HepG2 (cell line): Measurements from ENCODE around the gene ADAT3. TPM values are rescaled to one million over a fixed set of nuclear protein-coding genes. Genes with fewer than 3 reads are reported as not detected.

Experiments used
- ATAC-seq: fragments of 200-7000 bp; cut with Tn5 transposase; 3 replicates; pipeline ENCODE4 v1.9.1; 2020; ENCODE audit warnings: mild to moderate bottlenecking, moderate library complexity
- BruUV-seq: library from RNA; stranded (reverse); fragments of 400-500 nt; replicated peaks from 2 replicates; lab custom pipeline; 2021; lab: Mats Ljungman, UMichigan
- CTCF ChIA-PET: fragments of 300-600 bp; formaldehyde crosslinking; extraction: SDS; loops from one replicate; lab custom pipeline; 2021; ENCODE audit warnings: low total read pairs, inconsistent platforms, low intra/inter-chr PET ratio; lab: Yijun Ruan, JAX
- POLR2A ChIA-PET: fragments of 350-600 bp; sonication (Branson Sonifier 250); formaldehyde crosslinking; loops from one replicate; lab custom pipeline; 2020; ENCODE audit warnings: antibody characterized with exemption, inconsistent platforms; lab: Yijun Ruan, JAX
- DNase-seq: peaks from one replicate; pipeline ENCODE4 v3.0.0-alpha.2; 2015; ENCODE audit warnings: low spot score
- FAIRE-seq: peaks from 3 replicates; lab custom pipeline; 2011; peaks lifted over from hg19 to GRCh38; lab: Jason Lieb, UNC
- H2AFZ ChIP-seq: one replicate; pipeline ENCODE4 v1.6.1; 2011; ENCODE audit warnings: low read length, inconsistent platforms
- H3K27ac ChIP-seq: fragments of 300-600 bp; 3 replicates; pipeline ENCODE4 v1.8.0; 2011; ENCODE audit warnings: mixed run types, mild to moderate bottlenecking, mixed read lengths, low read length, inconsistent platforms; ENCODE audit not compliant: insufficient read depth; ENCODE audit errors: extremely low read length
- H3K27me3 ChIP-seq, 2 experiments: fragments of 200-600 bp in 1 of 2; 2 replicates in 1 of 2; 3 replicates in 1 of 2; pipeline versions ENCODE4 v1.6.0 to v1.8.0; 2011; ENCODE audit warnings: low read length in 2 of 2, mild to moderate bottlenecking in 2 of 2, moderate library complexity in 2 of 2, inconsistent platforms in 1 of 2; ENCODE audit not compliant: insufficient read depth in 2 of 2, control insufficient read depth in 1 of 2
- H3K36me3 ChIP-seq, 2 experiments: fragments of 200-600 bp in 1 of 2; replicated peaks in 1 of 2; 2 replicates in 1 of 2; 3 replicates in 1 of 2; pipeline versions ENCODE4 v1.5.1 to v1.8.0; 2011; ENCODE audit warnings: low read length in 2 of 2, inconsistent platforms in 1 of 2; ENCODE audit not compliant: insufficient read depth in 2 of 2, control insufficient read depth in 1 of 2
- H3K4me1 ChIP-seq: 2 replicates; pipeline ENCODE4 v1.5.1; 2012; ENCODE audit warnings: low read length, inconsistent platforms; ENCODE audit not compliant: insufficient read depth
- H3K4me2 ChIP-seq: 2 replicates; pipeline ENCODE4 v1.6.0; 2011; ENCODE audit warnings: low read depth, low read length, inconsistent platforms
- H3K4me3 ChIP-seq, 3 experiments: fragments of 200-600 bp in 1 of 3; sonication (generic), shearing (Covaris generic) in 1 of 3; replicated peaks in 1 of 3; 2 replicates each; pipeline ENCODE4 v1.5.1; 2011 to 2016; ENCODE audit warnings: low read length in 3 of 3, inconsistent platforms in 2 of 3, low read depth in 2 of 3, mild to moderate bottlenecking in 2 of 3, control low read depth in 1 of 3, mixed read lengths in 1 of 3; ENCODE audit not compliant: insufficient read depth in 1 of 3
- H3K79me2 ChIP-seq: one replicate; pipeline ENCODE4 v1.6.1; 2011; ENCODE audit warnings: low read length, inconsistent platforms; ENCODE audit not compliant: insufficient read depth
- H3K9ac ChIP-seq: 2 replicates; pipeline ENCODE4 v1.6.0; 2011; ENCODE audit warnings: mild to moderate bottlenecking, low read depth, low read length, inconsistent platforms; ENCODE audit not compliant: insufficient read depth
- H3K9me3 ChIP-seq: 2 replicates; pipeline ENCODE4 v1.5.1; 2012; ENCODE audit warnings: mild to moderate bottlenecking, low read length
- H4K20me1 ChIP-seq: 2 replicates; pipeline ENCODE4 v1.6.0; 2011; ENCODE audit warnings: inconsistent platforms, mild to moderate bottlenecking, low read length, moderate library complexity; ENCODE audit not compliant: insufficient read depth
- CCDC6 ChIP-seq: sonication (generic); formaldehyde crosslinking; IDR thresholded peaks from 2 replicates; pipeline ENCODE4 v1.8.1; 2022; ENCODE audit warnings: mild to moderate bottlenecking, missing genetic modification reagents, moderate library complexity
- HBP1 ChIP-seq: IDR thresholded peaks from 2 replicates; pipeline ENCODE4 v1.6.1; 2016; ENCODE audit warnings: low read depth, control low read depth
- SMC3 ChIP-seq: IDR thresholded peaks from 2 replicates; pipeline ENCODE4 v1.6.1; 2011; ENCODE audit warnings: low read length, improper control_type of control experiment
- ZNF276 ChIP-seq: sonication (generic); formaldehyde crosslinking; IDR thresholded peaks from 2 replicates; pipeline ENCODE4 v1.4.0; 2020; ENCODE audit warnings: mild to moderate bottlenecking, low read depth, missing genetic modification reagents
- ZNF652 ChIP-seq: IDR thresholded peaks from 2 replicates; pipeline ENCODE4 v1.6.1; 2016; ENCODE audit warnings: low read depth, borderline replicate concordance
- WGBS: methylation state at CpG from one replicate; pipeline ENCODE4 v1.1.6; 2017; ENCODE audit warnings: low lambda C conversion rate; 5-methylcytosine and 5-hydroxymethylcytosine counted together
- in situ Hi-C: cut with HindIII; loops from 2 replicates; pipeline ENCODE4 v1.10.0; 2017; ENCODE audit warnings: low pct_unique_long_range_greater_than_20kb; ENCODE audit not compliant: extremely low pct_ligation_motif_present
- intact Hi-C: fragments of 100-400 bp; cut with micrococcal nuclease; formaldehyde crosslinking; loops from one replicate; pipeline ENCODE4 v1.10.0; 2022; ENCODE audit not compliant: unreplicated experiment
- polyA plus RNA-seq, 8 experiments: library from polyadenylated mRNA; depleted of rRNA in 3 of 8; stranded (reverse) in 7 of 8; unstranded in 1 of 8; fragments of >200 nt; fragmentation: Illumina TruSeq in 4 of 8; extraction: Trizol in 4 of 8; gene quantifications; 2 replicates each; pipeline versions ENCODE4 v1.2.1 to v1.2.3, GENCODE V29; 2011 to 2016; ENCODE audit warnings: low read depth in 4 of 8, missing spikeins in 1 of 8, mixed read lengths in 1 of 8; ENCODE audit not compliant: insufficient read depth in 1 of 8
- total RNA-seq, 5 experiments: library from RNA; depleted of rRNA; stranded (reverse); fragments of >200 nt; fragmentation: Illumina TruSeq; extraction: Trizol; gene quantifications; 2 replicates each; pipeline ENCODE4 v1.2.3, GENCODE V29; 2016; ENCODE audit warnings: low read depth in 1 of 5
- TF ChIP-seq, protein P1 (sequence below): IDR thresholded peaks from 2 replicates; pipeline ENCODE4 v1.6.1; 2016

Gene ADAT3
- total and polyA plus RNA-seq, 2 of the 13 experiments (the other 11 are each of a cell fraction or from before 2014, with no cell fraction given): 0.95 to 3.5 TPM

DNA sequence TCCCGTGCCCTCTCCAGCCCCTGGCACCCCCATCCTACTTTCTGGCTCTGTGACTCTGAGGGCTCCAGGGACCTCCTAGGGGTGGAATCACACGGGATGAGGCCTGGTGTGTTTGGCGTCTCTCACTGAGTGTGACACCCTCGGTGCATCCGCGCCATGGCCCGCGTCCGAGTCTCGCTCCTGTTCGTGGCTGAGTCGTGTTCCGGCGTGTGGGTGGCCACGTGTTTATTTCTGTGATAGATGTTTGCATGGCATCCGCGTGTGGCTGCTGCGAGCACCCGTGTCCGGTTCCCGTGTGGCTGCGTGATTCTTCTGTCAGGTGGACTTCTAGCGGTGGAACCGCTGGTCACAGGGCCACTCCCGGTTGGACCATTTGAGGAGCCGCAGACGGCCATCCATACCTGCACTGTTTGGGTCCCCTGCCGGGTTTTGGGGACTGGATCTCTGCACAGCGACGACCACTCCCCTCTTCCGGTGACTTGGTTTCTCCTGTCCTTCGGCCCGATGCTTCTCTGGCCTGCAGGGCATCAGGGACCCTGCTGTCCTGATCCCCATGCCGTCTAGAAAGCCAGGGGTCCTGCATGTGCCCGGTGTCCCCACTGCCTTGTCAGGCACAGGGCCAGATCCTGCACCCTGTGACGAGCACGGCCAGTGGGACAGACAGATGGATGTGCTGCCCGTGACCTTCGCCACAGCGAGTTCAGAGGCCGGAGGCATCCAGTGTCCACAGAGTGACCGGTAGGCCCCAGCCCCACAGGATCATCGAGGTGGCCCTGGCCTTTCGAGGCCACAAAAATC, 44.3 kb downstream of the ADAT3 start (continued):
- TF ChIP-seq, protein P1, sequence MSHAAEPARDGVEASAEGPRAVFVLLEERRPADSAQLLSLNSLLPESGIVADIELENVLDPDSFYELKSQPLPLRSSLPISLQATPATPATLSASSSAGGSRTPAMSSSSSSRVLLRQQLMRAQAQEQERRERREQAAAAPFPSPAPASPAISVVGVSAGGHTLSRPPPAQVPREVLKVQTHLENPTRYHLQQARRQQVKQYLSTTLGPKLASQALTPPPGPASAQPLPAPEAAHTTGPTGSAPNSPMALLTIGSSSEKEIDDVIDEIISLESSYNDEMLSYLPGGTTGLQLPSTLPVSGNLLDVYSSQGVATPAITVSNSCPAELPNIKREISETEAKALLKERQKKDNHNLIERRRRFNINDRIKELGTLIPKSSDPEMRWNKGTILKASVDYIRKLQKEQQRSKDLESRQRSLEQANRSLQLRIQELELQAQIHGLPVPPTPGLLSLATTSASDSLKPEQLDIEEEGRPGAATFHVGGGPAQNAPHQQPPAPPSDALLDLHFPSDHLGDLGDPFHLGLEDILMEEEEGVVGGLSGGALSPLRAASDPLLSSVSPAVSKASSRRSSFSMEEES (CRISPR knock-in tag): no peak

DNA sequence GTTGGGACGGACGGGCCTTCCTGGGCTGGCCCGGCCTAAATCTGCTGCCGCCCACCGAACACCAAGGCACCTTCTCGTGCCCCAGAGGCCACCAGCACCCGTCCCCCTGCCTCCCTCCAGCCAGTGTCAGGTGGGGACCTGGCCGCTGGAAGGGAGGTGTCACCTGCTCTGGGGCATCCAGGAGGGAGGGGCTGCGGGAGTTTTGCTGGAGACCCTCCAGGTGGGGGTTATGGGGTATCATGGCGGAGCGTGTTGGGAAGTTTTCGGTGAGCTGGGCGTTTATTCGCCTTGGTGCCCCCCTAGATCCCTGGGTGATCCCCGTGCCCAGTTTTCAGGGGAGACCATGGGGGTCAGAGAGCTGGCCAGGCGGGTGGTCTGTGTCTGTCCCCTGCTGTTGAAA, 45.4 kb downstream of the ADAT3 start:
- CTCF ChIA-PET: no interaction called here
- POLR2A ChIA-PET: no interaction called here
- DNase-seq (no peak), FAIRE-seq (no peak)
- no peaks in the 10 kb centered on the region for H3K27me3 ChIP-seq
- H3K4me3 ChIP-seq: no peak overlapping the region
- H4K20me1 ChIP-seq: peaks cover 41% of the 10 kb centered on the region; the same call in 1 of the 2 replicates
- no TSS peak for BruUV-seq
- TF ChIP-seq ZNF652 (CRISPR knock-in tag) (no peak), HBP1 (CRISPR knock-in tag) (no peak), ZNF276 (no peak), SMC3 (no peak), CCDC6 (no peak)
- TF ChIP-seq, all 625 proteins: peak for 0
- Histone ChIP-seq H3K4me2 (no peak overlapping the region), H3K9ac (no peak overlapping the region), H3K9me3 (no peaks in the 10 kb centered on the region), H2AFZ (no peak overlapping the region), H3K36me3 (peaks cover 7 to 23% of the 10 kb centered on the region in 2 experiments; a peak in 4 of 5 replicates), H3K27ac (no peak overlapping the region), H3K79me2 (peaks cover 62% of the 10 kb centered on the region), H3K4me1 (peaks cover 3% of the 10 kb centered on the region; the same call in 1 of the 2 replicates)
- 100% methylated on average over 6 of the region's 16 CpGs for WGBS
- in situ Hi-C loops (no loop called here), intact Hi-C loops (no loop called here)
- ATAC-seq: no peak
